GM23338 (cell line): ENCODE measurements around the gene HOXA9.

Experiments used
- EZH2 ChIP-seq: fragments of 200-600 bp; sonication (generic); IDR thresholded peaks from one replicate; pipeline ENCODE4 v1.8.0; 2017; ENCODE audit warnings: antibody characterized with exemption, mild to moderate bottlenecking, low read depth; ENCODE audit not compliant: unreplicated experiment
- EZH2phosphoT487 ChIP-seq: fragments of 200-600 bp; sonication (generic); IDR thresholded peaks from one replicate; pipeline ENCODE4 v1.8.1; 2018; ENCODE audit warnings: antibody characterized with exemption; ENCODE audit not compliant: unreplicated experiment
- POLR2AphosphoS5 ChIP-seq: IDR thresholded peaks from 2 replicates; pipeline ENCODE4 v1.6.1; 2016; ENCODE audit warnings: antibody characterized with exemption, low read depth
- REST ChIP-seq: IDR thresholded peaks from one replicate; pipeline ENCODE4 v1.6.1; 2018; ENCODE audit warnings: antibody characterized with exemption; ENCODE audit not compliant: unreplicated experiment
- ZNF331 ChIP-seq: fragments of 250-450 bp; sonication (Bioruptor Pico); IDR thresholded peaks from 2 replicates; pipeline ENCODE4 v1.5.0; 2020; ENCODE audit warnings: low read depth, mild to moderate bottlenecking, moderate library complexity
- TF ChIP-seq, protein P1 (sequence below), 2 experiments: fragments of 200-600 bp in 1 of 2; sonication (generic) in 1 of 2; conservative IDR thresholded peaks; 2 replicates each; pipeline versions ENCODE4 v1.5.1 to v1.6.1; 2016 to 2017; ENCODE audit warnings: antibody characterized with exemption in 2 of 2, low read depth in 2 of 2, mild to moderate bottlenecking in 2 of 2, moderate library complexity in 1 of 2
- TF ChIP-seq, protein P2 (sequence below): IDR thresholded peaks from 2 replicates; pipeline ENCODE4 v1.6.1; 2016; ENCODE audit warnings: antibody characterized with exemption

- TF ChIP-seq POLR2AphosphoS5 (no peak), EZH2 (peak; percentile 75), REST (no peak), ZNF331 (no peak), EZH2phosphoT487 (peak; percentile 60)
- TF ChIP-seq, protein P1, sequence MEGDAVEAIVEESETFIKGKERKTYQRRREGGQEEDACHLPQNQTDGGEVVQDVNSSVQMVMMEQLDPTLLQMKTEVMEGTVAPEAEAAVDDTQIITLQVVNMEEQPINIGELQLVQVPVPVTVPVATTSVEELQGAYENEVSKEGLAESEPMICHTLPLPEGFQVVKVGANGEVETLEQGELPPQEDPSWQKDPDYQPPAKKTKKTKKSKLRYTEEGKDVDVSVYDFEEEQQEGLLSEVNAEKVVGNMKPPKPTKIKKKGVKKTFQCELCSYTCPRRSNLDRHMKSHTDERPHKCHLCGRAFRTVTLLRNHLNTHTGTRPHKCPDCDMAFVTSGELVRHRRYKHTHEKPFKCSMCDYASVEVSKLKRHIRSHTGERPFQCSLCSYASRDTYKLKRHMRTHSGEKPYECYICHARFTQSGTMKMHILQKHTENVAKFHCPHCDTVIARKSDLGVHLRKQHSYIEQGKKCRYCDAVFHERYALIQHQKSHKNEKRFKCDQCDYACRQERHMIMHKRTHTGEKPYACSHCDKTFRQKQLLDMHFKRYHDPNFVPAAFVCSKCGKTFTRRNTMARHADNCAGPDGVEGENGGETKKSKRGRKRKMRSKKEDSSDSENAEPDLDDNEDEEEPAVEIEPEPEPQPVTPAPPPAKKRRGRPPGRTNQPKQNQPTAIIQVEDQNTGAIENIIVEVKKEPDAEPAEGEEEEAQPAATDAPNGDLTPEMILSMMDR (conservative IDR thresholded peaks at IDR 0.05; ENCODE audit: low read depth in 2 of 2), result no peak
- TF ChIP-seq, protein P2, sequence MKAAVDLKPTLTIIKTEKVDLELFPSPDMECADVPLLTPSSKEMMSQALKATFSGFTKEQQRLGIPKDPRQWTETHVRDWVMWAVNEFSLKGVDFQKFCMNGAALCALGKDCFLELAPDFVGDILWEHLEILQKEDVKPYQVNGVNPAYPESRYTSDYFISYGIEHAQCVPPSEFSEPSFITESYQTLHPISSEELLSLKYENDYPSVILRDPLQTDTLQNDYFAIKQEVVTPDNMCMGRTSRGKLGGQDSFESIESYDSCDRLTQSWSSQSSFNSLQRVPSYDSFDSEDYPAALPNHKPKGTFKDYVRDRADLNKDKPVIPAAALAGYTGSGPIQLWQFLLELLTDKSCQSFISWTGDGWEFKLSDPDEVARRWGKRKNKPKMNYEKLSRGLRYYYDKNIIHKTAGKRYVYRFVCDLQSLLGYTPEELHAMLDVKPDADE, result no peak
Measured at GRCh38 chr7:27189295-27189996, 24.1 kb upstream of the HOXA9 start.
